Peyer's patch (tissue), 4 donors: ENCODE results near the gene CA11.

ENCODE experiments used
- CTCF ChIP-seq, 6 experiments: fragments of 450-650 bp in 4 of 6; fragments of 200-600 bp in 2 of 6; sonication (generic) in 1 of 6; IDR thresholded peaks; one replicate each; pipeline ENCODE4 v1.5.1; 2017 to 2019; ENCODE audit warnings: antibody characterized with exemption in 6 of 6, mild to moderate bottlenecking in 3 of 6, moderate library complexity in 1 of 6
- POLR2A ChIP-seq, 2 donors: fragments of 450-650 bp; IDR thresholded peaks; one replicate each; pipeline ENCODE4 v1.5.1; 2017; ENCODE audit warnings: antibody characterized with exemption in 2 of 2, mild to moderate bottlenecking in 2 of 2, moderate library complexity in 2 of 2

- no peak for TF ChIP-seq CTCF (IDR thresholded peaks at IDR 0.05)
- TF ChIP-seq POLR2A (IDR thresholded peaks at IDR 0.05): peak; percentile 19 to 67
Measured at GRCh38 chr19:48678201-48678600, 32.2 kb upstream of the CA11 start.
